Sigmoid colon (tissue), 4 donors: ENCODE results near the gene GPC3.

Source experiments
- EP300 ChIP-seq, 4 donors: sonication (generic); formaldehyde crosslinking; IDR thresholded peaks; one replicate each; pipeline ENCODE4 v1.6.1; 2017; ENCODE audit warnings: antibody characterized with exemption in 4 of 4
- POLR2A ChIP-seq, 2 donors: fragments of 450-650 bp; IDR thresholded peaks; one replicate each; pipeline ENCODE4 v1.6.1; 2016; ENCODE audit warnings: antibody characterized with exemption in 2 of 2, mild to moderate bottlenecking in 2 of 2, moderate library complexity in 2 of 2
- TF ChIP-seq, protein P1 (sequence below), 4 experiments: fragments of 450-650 bp in 3 of 4; fragments of 200-600 bp in 1 of 4; IDR thresholded peaks; one replicate each; pipeline ENCODE4 v1.5.1; 2016 to 2019; ENCODE audit warnings: antibody characterized with exemption in 4 of 4, mild to moderate bottlenecking in 3 of 4, moderate library complexity in 2 of 4

DNA sequence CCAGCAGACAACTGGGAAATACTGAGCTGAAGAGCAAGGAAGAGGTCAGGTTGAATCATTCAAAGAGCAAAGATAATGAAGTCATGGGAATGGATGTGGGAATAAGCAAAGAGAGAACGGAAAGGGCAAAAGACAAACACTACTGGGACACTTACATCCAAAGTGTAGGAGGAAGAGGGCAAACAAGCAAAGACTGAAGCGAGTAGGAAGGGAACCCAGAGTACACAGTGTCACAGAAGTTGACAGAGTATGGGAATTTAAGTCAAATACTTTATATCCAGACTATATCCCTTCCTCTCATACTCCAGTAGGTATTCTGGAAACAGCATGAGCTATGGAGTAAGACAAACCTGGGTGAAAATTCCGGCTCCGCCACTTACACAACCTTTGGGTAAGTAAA lies 12.5 kb downstream of the GPC3 start:
- TF ChIP-seq, protein P1, sequence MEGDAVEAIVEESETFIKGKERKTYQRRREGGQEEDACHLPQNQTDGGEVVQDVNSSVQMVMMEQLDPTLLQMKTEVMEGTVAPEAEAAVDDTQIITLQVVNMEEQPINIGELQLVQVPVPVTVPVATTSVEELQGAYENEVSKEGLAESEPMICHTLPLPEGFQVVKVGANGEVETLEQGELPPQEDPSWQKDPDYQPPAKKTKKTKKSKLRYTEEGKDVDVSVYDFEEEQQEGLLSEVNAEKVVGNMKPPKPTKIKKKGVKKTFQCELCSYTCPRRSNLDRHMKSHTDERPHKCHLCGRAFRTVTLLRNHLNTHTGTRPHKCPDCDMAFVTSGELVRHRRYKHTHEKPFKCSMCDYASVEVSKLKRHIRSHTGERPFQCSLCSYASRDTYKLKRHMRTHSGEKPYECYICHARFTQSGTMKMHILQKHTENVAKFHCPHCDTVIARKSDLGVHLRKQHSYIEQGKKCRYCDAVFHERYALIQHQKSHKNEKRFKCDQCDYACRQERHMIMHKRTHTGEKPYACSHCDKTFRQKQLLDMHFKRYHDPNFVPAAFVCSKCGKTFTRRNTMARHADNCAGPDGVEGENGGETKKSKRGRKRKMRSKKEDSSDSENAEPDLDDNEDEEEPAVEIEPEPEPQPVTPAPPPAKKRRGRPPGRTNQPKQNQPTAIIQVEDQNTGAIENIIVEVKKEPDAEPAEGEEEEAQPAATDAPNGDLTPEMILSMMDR (IDR thresholded peaks at IDR 0.05), result no peak
- no peak for TF ChIP-seq POLR2A (IDR thresholded peaks at IDR 0.05)
- TF ChIP-seq EP300 (IDR thresholded peaks at IDR 0.05), result no peak
